NCI-H1436 treated with DMSO at 0.1 percent for 48 hours (cell line): ENCODE results near the gene ABCF1.
"Not testable (repeated sequence)": the region's sequence is repeated elsewhere in the genome, so short reads cannot be mapped to it uniquely, and the experiment has no call there.

Experiments
- DNase-seq: peaks from one replicate; lab custom pipeline; 2025; lab: John Stamatoyannopoulos, UW

Gene ABCF1

DNA sequence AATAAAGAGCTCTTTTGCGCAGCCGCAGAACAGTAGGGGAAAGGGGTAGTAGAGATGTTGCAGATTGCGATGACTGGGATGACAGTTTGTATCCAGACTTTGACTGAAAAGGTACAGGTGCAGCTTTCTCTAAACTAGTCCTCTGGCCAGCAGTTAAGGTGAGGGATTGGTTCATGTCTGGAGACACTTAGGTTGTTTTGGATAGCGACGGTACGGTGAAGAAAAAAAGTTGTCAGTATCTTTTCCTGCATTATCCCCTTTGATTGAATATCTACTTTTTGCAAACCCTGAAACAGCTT lies 13.6 kb upstream of the ABCF1 start:
- DNase-seq: no peak

- DNase-seq: no peak
Measured at GRCh38 chr6:30560930-30561329, 10.3 kb upstream of the ABCF1 start.

DNA sequence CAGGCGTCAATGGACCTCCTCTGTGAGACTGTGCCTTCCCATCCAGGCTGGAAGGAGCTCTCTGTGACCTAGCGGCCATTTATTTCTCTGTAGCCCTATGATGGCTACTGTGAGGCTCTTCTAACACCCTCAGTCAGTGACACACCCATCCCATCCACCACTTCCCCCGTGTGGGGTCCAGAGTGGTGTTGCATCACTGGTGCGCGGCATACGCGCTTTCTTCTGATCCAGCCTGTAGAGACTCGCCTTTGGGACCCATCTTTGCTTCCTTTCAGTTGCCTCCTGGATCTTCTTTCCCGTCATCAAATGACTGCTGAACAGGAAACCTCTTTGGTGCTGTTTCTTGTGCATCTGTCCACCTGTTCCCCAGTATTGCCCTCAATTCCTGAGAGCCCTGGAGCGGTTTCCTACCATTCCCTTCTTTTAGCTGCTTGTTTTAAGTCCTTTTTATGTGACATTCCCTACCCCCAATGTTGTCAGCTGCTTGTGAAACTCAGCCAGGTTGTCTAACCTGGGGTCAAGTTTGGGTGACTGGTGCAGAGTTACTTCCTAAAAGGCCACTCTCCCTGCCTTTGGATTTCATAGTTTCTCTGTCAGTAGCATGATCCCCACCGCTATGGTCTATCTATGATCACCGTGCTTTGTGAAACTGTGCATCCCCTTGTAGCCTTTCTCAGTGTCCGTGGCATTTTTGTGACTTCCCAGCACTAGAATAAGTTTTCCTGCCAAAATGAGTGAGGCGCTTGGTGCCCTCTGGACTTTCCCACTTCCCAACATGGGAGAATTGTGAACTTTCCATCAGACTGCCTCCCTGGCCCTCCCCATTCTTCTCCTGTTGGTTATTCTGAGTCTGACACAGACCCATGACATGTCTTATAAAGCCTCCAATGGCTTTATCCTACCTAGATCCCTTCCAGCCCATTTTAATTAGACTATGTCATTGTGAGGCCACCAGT lies 8.5 kb upstream of the ABCF1 start:
- no peak for DNase-seq

GRCh38 chr6:30564114-30564513 lies 7.1 kb upstream of the ABCF1 start:
- no peak for DNase-seq

- DNase-seq: no peak
Measured at GRCh38 chr6:30565772-30566171, 5.5 kb upstream of the ABCF1 start.

- no peak for DNase-seq
Measured at GRCh38 chr6:30568245-30568644, 3.0 kb upstream of the ABCF1 start.

DNA sequence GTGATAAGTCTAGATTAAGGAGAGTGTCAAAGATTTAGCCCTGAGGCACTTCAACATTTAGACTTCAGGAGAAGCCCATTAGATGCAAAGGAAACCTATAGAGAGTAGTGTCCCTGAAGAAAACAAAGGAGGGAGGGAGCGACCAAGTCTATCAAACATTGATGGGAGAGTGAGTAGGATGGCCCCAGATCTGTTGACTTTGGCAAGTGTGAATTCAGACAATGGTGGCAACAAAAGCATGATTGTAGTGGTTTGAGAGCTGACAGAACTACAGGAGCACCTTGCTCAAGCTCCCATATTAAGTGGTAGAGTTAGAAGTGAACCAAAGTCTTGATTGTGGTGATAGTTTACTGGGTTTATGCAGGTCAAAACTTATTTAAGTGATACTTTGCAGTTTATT lies 979 bp upstream of the ABCF1 start:
- no peak for DNase-seq

DNA sequence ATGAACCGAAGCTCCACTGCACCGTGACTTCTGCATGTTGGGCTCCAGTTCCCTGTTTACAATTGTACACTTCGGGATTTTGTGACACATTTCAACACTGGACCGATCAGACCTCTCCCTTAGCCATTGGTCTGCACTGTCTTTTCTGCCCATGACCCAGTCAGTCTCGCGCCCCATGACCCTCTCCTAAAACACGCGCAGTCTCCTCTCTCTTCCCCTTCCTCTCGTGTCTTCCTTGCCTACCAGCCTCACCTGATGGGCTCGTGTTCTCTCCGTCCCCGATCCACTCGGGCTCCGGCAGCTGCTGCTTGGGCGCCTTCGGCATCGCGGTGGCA lies 535 bp upstream of the ABCF1 start:
- no peak for DNase-seq

DNA sequence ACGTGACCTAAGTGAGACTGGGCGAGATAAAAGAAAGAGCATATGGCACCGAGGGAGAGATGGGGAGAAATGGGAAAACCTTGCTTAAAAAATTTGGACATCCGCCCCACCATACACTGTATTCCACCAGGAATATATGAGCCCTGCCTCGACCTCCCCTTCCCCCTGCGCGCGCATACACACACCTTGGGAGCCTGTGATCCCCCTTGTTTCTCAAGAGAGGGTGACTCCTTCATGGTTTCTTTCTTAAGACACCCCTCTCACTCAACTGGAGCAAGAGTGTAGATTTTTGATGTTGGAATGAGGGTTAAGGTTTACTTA lies 480 bp downstream of the ABCF1 start:
- DNase-seq: no peak

- DNase-seq: no peak
Measured at GRCh38 chr6:30572148-30572547, 906 bp downstream of the ABCF1 start.

DNA sequence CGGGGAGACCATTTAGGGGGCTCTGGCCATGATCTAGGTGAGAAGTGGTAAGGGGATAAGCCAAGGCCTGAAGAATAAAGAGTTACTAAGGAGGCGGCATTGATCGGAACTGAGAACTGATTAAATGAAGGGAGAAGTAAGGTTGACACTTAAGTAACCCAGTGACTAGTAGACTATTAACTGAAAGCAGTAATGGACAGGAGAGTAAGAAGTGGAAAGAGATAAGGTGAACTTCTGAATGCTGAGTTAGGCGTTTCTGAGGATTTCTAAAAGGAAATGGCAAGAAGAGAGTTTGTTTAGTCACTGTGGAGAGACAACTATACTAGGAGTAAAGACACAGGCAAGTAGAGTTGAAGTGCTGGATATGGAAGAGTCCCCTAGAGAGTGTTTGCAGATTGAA lies 1.9 kb downstream of the ABCF1 start:
- no peak for DNase-seq

GRCh38 chr6:30578051-30578450 lies 6.8 kb downstream of the ABCF1 start:
- DNase-seq: no peak

DNA sequence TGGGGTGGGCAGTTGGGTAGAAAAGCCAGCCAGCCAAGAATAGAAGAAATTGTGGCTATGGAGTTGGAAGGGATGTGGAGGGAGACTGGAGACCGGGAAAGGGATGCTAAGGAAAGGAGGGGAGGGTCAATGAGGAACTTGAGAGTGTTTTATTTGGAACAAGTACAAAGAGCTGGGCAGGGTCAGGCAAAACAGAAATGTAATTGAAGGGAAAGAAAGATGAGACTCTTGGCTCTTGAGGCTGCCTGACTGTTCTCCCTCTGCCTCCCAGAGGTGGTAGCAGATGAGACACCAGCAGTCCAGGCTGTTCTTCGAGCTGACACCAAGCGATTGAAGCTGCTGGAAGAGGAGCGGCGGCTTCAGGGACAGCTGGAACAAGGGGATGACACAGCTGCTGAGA lies 12.7 kb downstream of the ABCF1 start:
- no peak for DNase-seq

DNA sequence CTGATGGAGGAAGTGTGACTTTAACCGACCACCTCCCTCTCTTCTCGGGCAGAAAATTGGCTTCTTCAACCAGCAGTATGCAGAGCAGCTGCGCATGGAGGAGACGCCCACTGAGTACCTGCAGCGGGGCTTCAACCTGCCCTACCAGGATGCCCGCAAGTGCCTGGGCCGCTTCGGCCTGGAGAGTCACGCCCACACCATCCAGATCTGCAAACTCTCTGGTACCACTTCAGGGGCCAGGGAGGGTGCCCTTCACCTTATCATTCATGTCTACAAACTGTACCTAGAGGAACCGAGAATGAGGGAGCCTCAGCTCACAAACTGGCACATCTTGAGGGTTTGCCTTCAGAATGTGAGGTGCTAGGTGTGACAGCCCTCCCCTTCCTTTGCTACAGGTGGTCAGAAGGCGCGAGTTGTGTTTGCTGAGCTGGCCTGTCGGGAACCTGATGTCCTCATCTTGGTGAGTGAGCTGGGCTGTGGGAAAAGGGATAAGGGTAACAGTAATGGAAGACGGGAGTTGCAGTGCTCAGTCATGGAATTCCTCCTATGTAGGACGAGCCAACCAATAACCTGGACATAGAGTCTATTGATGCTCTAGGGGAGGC lies 18.6 kb downstream of the ABCF1 start:
- no peak for DNase-seq

DNA sequence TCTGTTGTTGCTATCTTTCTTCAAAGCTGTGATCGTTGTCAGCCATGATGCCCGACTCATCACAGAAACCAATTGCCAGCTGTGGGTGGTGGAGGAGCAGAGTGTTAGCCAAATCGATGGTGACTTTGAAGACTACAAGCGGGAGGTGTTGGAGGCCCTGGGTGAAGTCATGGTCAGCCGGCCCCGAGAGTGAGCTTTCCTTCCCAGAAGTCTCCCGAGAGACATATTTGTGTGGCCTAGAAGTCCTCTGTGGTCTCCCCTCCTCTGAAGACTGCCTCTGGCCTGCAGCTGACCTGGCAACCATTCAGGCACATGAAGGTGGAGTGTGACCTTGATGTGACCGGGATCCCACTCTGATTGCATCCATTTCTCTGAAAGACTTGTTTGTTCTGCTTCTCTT lies 19.3 kb downstream of the ABCF1 start:
- DNase-seq: no peak

GRCh38 chr6:30591008-30591407 lies 19.8 kb downstream of the ABCF1 start:
- no peak for DNase-seq

DNA sequence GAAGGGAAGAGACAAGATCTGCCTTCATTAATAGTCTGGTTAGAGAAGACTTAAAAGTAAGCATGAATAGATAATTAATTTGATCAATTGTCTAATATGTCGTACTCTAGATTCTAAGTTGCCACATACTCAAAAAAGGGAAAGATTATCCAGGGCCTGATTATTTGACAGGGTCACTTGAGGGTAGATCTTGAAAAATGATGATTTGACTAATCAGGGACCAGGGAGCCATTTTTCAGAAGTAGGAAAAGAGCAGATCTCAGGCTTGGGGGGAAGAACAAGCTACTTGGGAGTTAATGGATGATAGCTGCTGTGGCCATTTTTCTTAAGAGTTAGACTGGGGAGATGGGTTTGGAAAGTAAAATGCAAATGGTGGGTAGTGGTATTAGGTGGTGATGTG lies 21.0 kb downstream of the ABCF1 start:
- no peak for DNase-seq

- DNase-seq: not testable (repeated sequence)
Measured at GRCh38 chr6:30597315-30598144, 26.3 kb downstream of the ABCF1 start.

GRCh38 chr6:30598912-30599624 lies 27.8 kb downstream of the ABCF1 start:
- DNase-seq: no peak

GRCh38 chr6:30599625-30600324 lies 28.5 kb downstream of the ABCF1 start:
- no peak for DNase-seq

DNA sequence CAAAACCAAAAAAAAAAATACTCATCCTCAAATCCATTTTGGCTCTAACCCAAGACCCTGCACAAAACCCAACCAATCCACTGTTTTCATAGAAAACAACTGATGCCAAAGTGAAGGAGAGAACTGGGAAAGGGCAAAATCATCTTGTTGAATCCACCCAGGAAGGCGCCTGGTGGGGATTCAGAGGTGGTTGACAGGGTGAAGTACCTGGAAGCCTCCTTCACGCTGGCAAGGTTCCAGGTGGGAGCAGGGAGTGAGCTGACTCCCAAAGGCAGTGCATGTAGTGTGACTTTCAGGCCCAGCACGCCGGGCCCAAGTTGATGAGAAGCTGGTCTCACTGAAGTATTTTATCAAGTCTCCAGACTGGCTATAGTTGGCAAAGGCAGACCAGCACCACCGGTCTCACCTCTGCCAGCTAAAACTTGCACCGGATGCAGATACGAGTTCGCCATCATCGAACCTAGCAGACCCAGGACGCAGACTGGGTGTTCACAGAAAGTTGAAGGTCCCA lies 29.3 kb downstream of the ABCF1 start:
- DNase-seq: no peak

GRCh38 chr6:30601436-30601814 lies 30.2 kb downstream of the ABCF1 start:
- no peak for DNase-seq
